HCT116 (cell line): ENCODE results near the gene STAB1. TPM values are rescaled to one million over a fixed set of nuclear protein-coding genes. Genes with fewer than 3 reads are reported as not detected.

Experiments
- ATAC-seq: fragments of 200-7000 bp; cut with Tn5 transposase; 2 replicates; pipeline ENCODE4 v1.9.1; 2020; ENCODE audit warnings: mild to moderate bottlenecking, moderate library complexity
- BruUV-seq: library from RNA; stranded (reverse); fragments of 400-500 nt; replicated peaks from 2 replicates; lab custom pipeline; 2021; lab: Mats Ljungman, UMichigan
- CTCF ChIA-PET: fragments of 300-600 bp; sonication (Branson Sonifier 250); formaldehyde crosslinking; loops from one replicate; lab custom pipeline; 2021; ENCODE audit warnings: antibody characterized with exemption; lab: Charles Lee
- POLR2A ChIA-PET: fragments of 300-600, 350-600 bp; sonication (Branson Sonifier 250); formaldehyde crosslinking; loops from one replicate; lab custom pipeline; 2021; ENCODE audit warnings: antibody characterized with exemption; lab: Charles Lee
- RAD21 ChIA-PET, 2 experiments: fragments of 300-600 bp; sonication (Branson Sonifier 250); formaldehyde crosslinking; loops; one replicate each; lab custom pipeline; 2023; ENCODE audit warnings: low total read pairs in 2 of 2; ENCODE audit not compliant: uncharacterized antibody in 2 of 2, unreplicated experiment in 2 of 2, low non-redundant PET in 1 of 2; lab: Charles Lee
- DNase-seq: peaks from one replicate; pipeline ENCODE4 v3.0.0-alpha.2; 2010; ENCODE audit warnings: low read depth, low spot score
- H2AFZ ChIP-seq: fragments of 200-600 bp; shearing (Covaris generic), sonication (generic); 2 replicates; pipeline ENCODE4 v1.6.1; 2017; ENCODE audit warnings: low read depth, mixed run types, mixed read lengths, antibody characterized with exemption, low read length; ENCODE audit not compliant: poor library complexity, severe bottlenecking
- H3K27ac ChIP-seq: 2 replicates; pipeline ENCODE4 v1.5.1; 2012; ENCODE audit warnings: low read depth, low read length
- H3K27me3 ChIP-seq: fragments of 200-600 bp; sonication (generic); 2 replicates; pipeline ENCODE4 v1.6.1; 2016; ENCODE audit warnings: mixed run types, low read length, mixed read lengths; ENCODE audit not compliant: insufficient read depth
- H3K36me3 ChIP-seq, 2 experiments: fragments of 200-500 bp in 1 of 2; fragments of 200-600 bp in 1 of 2; sonication (Bioruptor generic) in 1 of 2; sonication (generic) in 1 of 2; 2 replicates each; pipeline versions ENCODE4 v1.5.1 to v1.6.1; 2014 to 2016; ENCODE audit warnings: low read length in 2 of 2, inconsistent platforms in 1 of 2, mixed read lengths in 1 of 2, mixed run types in 1 of 2; ENCODE audit not compliant: insufficient read depth in 2 of 2, control insufficient read depth in 1 of 2
- H3K4me1 ChIP-seq, 2 experiments: fragments of 200-600 bp in 1 of 2; sonication (generic) in 1 of 2; 2 replicates each; pipeline versions ENCODE4 v1.5.1 to v1.6.1; 2012 to 2017; ENCODE audit warnings: low read length in 2 of 2, inconsistent platforms in 1 of 2, mild to moderate bottlenecking in 1 of 2, mixed read lengths in 1 of 2, mixed run types in 1 of 2, moderate library complexity in 1 of 2; ENCODE audit not compliant: insufficient read depth in 2 of 2, control insufficient read depth in 1 of 2
- H3K4me2 ChIP-seq: fragments of 200-600 bp; sonication (generic); 2 replicates; pipeline ENCODE4 v1.6.1; 2017; ENCODE audit warnings: mixed run types, low read length, mixed read lengths
- H3K4me3 ChIP-seq, 2 experiments: fragments of 200-600 bp in 1 of 2; sonication (generic) in 1 of 2; replicated peaks in 1 of 2; 2 replicates each; pipeline ENCODE4 v1.5.1; 2011 to 2016; ENCODE audit warnings: low read length in 2 of 2, control low read depth in 1 of 2, low read depth in 1 of 2, mild to moderate bottlenecking in 1 of 2, mixed read lengths in 1 of 2, mixed run types in 1 of 2
- H3K79me2 ChIP-seq: fragments of 200-600 bp; sonication (generic); 2 replicates; pipeline ENCODE4 v1.6.1; 2017; ENCODE audit warnings: mild to moderate bottlenecking, mixed run types, low read length, moderate library complexity, mixed read lengths; ENCODE audit not compliant: insufficient read depth
- H3K9ac ChIP-seq: fragments of 200-600 bp; sonication (generic); 2 replicates; pipeline ENCODE4 v1.6.1; 2016; ENCODE audit warnings: low read length, mixed read lengths
- H3K9me2 ChIP-seq: fragments of 200-600 bp; sonication (generic), shearing (Covaris generic); 2 replicates; pipeline ENCODE4 v1.6.1; 2017; ENCODE audit warnings: mixed run types, mild to moderate bottlenecking, moderate library complexity; ENCODE audit not compliant: insufficient read depth
- H3K9me3 ChIP-seq, 2 experiments: fragments of 200-500 bp in 1 of 2; fragments of 200-600 bp in 1 of 2; sonication (Bioruptor generic) in 1 of 2; sonication (generic) in 1 of 2; 2 replicates each; pipeline ENCODE4 v1.6.1; 2014 to 2017; ENCODE audit warnings: low read length in 2 of 2, mixed read lengths in 2 of 2, inconsistent platforms in 1 of 2, low read depth in 1 of 2, mild to moderate bottlenecking in 1 of 2, mixed run types in 1 of 2, moderate library complexity in 1 of 2; ENCODE audit not compliant: control insufficient read depth in 1 of 2, insufficient read depth in 1 of 2
- H4K20me1 ChIP-seq: fragments of 200-600 bp; sonication (generic), shearing (Covaris generic); 2 replicates; pipeline ENCODE4 v1.6.1; 2017; ENCODE audit warnings: mixed run types, mild to moderate bottlenecking, moderate library complexity; ENCODE audit not compliant: insufficient read depth
- CEBPB ChIP-seq: IDR thresholded peaks from 2 replicates; pipeline ENCODE4 v1.6.1; 2012; ENCODE audit warnings: low read depth
- ELF1 ChIP-seq: IDR thresholded peaks from 2 replicates; pipeline ENCODE4 v1.6.1; 2012; ENCODE audit warnings: low read depth, borderline replicate concordance
- EZH2 ChIP-seq: fragments of 200-600 bp; sonication (generic); IDR thresholded peaks from 2 replicates; pipeline ENCODE4 v1.6.1; 2017; ENCODE audit warnings: antibody characterized with exemption, mixed run types
- FOSL1 ChIP-seq: IDR thresholded peaks from 2 replicates; pipeline ENCODE4 v1.6.1; 2012; ENCODE audit warnings: low read depth
- JUND ChIP-seq: IDR thresholded peaks from 2 replicates; pipeline ENCODE4 v1.6.1; 2012
- POLR2AphosphoS5 ChIP-seq: IDR thresholded peaks from 2 replicates; pipeline ENCODE4 v1.6.1; 2011; ENCODE audit warnings: mild to moderate bottlenecking, low read depth, low read length, moderate library complexity
- ZBTB33 ChIP-seq: IDR thresholded peaks from 2 replicates; pipeline ENCODE4 v1.6.1; 2011; ENCODE audit warnings: mild to moderate bottlenecking, low read length, moderate library complexity; ENCODE audit not compliant: insufficient replicate concordance; ENCODE audit errors: extremely low read depth
- ZFX ChIP-seq: fragments of 450-650 bp; IDR thresholded peaks from 2 replicates; pipeline ENCODE4 v1.6.1; 2017
- ZNF274 ChIP-seq: fragments of 200-500 bp; sonication (Bioruptor generic); IDR thresholded peaks from 2 replicates; pipeline ENCODE4 v1.6.1; 2014; ENCODE audit warnings: mild to moderate bottlenecking, low read depth, low read length, inconsistent platforms
- intact Hi-C: fragments of 100-400 bp; cut with micrococcal nuclease; formaldehyde crosslinking; loops from 2 replicates; pipeline ENCODE4 v1.10.0; 2022
- total RNA-seq: library from RNA; stranded (reverse); gene quantifications from one replicate; pipeline ENCODE4 v1.2.1, GENCODE V29; 2021; ENCODE audit not compliant: unreplicated experiment
- TF ChIP-seq, protein P1 (sequence below), 3 experiments: fragments of 200-600 bp in 1 of 3; sonication (generic) in 1 of 3; IDR thresholded peaks in 2 of 3; conservative IDR thresholded peaks in 1 of 3; 2 replicates each; pipeline ENCODE4 v1.5.1; 2012 to 2017; ENCODE audit warnings: low read depth in 2 of 3, low read length in 2 of 3, antibody characterized with exemption in 1 of 3, borderline replicate concordance in 1 of 3, control low read depth in 1 of 3, mild to moderate bottlenecking in 1 of 3, mixed read lengths in 1 of 3, mixed run types in 1 of 3, moderate library complexity in 1 of 3; ENCODE audit not compliant: insufficient read depth in 1 of 3
- TF ChIP-seq, protein P2 (sequence below): IDR thresholded peaks from 2 replicates; pipeline ENCODE4 v1.6.1; 2012
- TF ChIP-seq, protein P3 (sequence below): IDR thresholded peaks from 2 replicates; pipeline ENCODE4 v1.6.1; 2012; ENCODE audit warnings: low read depth
- TF ChIP-seq, protein P4 (sequence below): IDR thresholded peaks from 2 replicates; pipeline ENCODE4 v1.6.1; 2012

STAB1 gene
- total RNA-seq, 1 experiment from 2014 or later: 0.44 TPM

DNA sequence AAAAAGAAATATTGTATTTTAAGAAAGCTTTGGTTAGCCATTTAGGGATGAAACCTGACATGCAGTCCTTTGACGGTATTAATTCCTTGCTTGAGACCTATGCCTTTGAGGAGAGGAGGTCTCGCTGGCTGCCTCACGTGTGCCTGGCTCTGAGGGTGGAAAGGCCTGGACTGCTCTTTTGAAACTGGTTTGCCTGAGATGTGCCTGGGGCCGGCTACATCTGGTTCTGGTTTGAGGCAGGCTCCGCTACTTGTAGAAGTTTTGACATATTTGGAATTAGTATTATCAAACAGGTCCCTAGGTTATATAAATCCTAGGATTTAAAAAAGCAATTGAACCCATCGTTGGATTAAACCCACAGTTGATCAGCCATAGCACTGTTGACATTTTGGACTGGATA is 33.3 kb upstream of the STAB1 start:
- no peak overlapping the region for H3K4me3 ChIP-seq
- H3K9me2 ChIP-seq: no peaks in the 10 kb centered on the region
- peaks cover 62% of the 10 kb centered on the region for H3K79me2 ChIP-seq
- intact Hi-C loops: no loop called here
- ChIA-PET CTCF (no interaction called here), POLR2A (no interaction called here), RAD21 (no interaction called here)
- H4K20me1 ChIP-seq: no peaks in the 10 kb centered on the region
- H3K27ac ChIP-seq: no peak overlapping the region
- H3K27me3 ChIP-seq: no peaks in the 10 kb centered on the region
- H3K9me3 ChIP-seq: no peaks in the 10 kb centered on the region
- BruUV-seq: no TSS peak
- no peak overlapping the region for H3K4me2 ChIP-seq
- TF ChIP-seq ELF1 (no peak), JUND (no peak), FOSL1 (no peak), ZFX (no peak), ZBTB33 (no peak), ZNF274 (no peak)
- H2AFZ ChIP-seq: no peak overlapping the region
- DNase-seq (no peak), ATAC-seq (no peak)
- peaks cover 0 to 7% of the 10 kb centered on the region in 2 experiments; a peak in 3 of 4 replicates for H3K4me1 ChIP-seq
- H3K9ac ChIP-seq: no peak overlapping the region
- peaks cover 29 to 48% of the 10 kb centered on the region in 2 experiments for H3K36me3 ChIP-seq

GRCh38 chr3:52463416-52463815 is 31.7 kb upstream of the STAB1 start:
- ChIA-PET RAD21 (no interaction called here), POLR2A (no interaction called here), CTCF (no interaction called here)
- intact Hi-C loops: no loop called here
- Histone ChIP-seq H3K27ac (no peak overlapping the region), H3K4me2 (no peak overlapping the region), H3K9me2 (no peaks in the 10 kb centered on the region), H3K79me2 (peaks cover 54% of the 10 kb centered on the region), H4K20me1 (no peaks in the 10 kb centered on the region), H3K9me3 (no peaks in the 10 kb centered on the region), H3K27me3 (no peaks in the 10 kb centered on the region), H3K9ac (no peak overlapping the region), H3K36me3 (peaks cover 21 to 32% of the 10 kb centered on the region in 2 experiments), H2AFZ (no peak overlapping the region), H3K4me1 (no peaks in the 10 kb centered on the region), H3K4me3 (no peak overlapping the region)
- ATAC-seq (no peak), DNase-seq (no peak)
- no TSS peak for BruUV-seq
- TF ChIP-seq EZH2: no peak
- TF ChIP-seq, protein P1, sequence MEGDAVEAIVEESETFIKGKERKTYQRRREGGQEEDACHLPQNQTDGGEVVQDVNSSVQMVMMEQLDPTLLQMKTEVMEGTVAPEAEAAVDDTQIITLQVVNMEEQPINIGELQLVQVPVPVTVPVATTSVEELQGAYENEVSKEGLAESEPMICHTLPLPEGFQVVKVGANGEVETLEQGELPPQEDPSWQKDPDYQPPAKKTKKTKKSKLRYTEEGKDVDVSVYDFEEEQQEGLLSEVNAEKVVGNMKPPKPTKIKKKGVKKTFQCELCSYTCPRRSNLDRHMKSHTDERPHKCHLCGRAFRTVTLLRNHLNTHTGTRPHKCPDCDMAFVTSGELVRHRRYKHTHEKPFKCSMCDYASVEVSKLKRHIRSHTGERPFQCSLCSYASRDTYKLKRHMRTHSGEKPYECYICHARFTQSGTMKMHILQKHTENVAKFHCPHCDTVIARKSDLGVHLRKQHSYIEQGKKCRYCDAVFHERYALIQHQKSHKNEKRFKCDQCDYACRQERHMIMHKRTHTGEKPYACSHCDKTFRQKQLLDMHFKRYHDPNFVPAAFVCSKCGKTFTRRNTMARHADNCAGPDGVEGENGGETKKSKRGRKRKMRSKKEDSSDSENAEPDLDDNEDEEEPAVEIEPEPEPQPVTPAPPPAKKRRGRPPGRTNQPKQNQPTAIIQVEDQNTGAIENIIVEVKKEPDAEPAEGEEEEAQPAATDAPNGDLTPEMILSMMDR (IDR thresholded peaks at IDR 0.05 in 2 of 3, conservative IDR thresholded peaks at IDR 0.05 in 1 of 3; ENCODE audit: borderline replicate concordance in 1 of 3, insufficient read depth in 1 of 3, low read depth in 2 of 3, low read length in 2 of 3): no peak
- TF ChIP-seq CEBPB: no peak
- no peak for TF ChIP-seq FOSL1
- TF ChIP-seq, protein P2, sequence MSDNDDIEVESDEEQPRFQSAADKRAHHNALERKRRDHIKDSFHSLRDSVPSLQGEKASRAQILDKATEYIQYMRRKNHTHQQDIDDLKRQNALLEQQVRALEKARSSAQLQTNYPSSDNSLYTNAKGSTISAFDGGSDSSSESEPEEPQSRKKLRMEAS: no peak
- TF ChIP-seq, protein P3, sequence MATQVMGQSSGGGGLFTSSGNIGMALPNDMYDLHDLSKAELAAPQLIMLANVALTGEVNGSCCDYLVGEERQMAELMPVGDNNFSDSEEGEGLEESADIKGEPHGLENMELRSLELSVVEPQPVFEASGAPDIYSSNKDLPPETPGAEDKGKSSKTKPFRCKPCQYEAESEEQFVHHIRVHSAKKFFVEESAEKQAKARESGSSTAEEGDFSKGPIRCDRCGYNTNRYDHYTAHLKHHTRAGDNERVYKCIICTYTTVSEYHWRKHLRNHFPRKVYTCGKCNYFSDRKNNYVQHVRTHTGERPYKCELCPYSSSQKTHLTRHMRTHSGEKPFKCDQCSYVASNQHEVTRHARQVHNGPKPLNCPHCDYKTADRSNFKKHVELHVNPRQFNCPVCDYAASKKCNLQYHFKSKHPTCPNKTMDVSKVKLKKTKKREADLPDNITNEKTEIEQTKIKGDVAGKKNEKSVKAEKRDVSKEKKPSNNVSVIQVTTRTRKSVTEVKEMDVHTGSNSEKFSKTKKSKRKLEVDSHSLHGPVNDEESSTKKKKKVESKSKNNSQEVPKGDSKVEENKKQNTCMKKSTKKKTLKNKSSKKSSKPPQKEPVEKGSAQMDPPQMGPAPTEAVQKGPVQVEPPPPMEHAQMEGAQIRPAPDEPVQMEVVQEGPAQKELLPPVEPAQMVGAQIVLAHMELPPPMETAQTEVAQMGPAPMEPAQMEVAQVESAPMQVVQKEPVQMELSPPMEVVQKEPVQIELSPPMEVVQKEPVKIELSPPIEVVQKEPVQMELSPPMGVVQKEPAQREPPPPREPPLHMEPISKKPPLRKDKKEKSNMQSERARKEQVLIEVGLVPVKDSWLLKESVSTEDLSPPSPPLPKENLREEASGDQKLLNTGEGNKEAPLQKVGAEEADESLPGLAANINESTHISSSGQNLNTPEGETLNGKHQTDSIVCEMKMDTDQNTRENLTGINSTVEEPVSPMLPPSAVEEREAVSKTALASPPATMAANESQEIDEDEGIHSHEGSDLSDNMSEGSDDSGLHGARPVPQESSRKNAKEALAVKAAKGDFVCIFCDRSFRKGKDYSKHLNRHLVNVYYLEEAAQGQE: no peak
- TF ChIP-seq POLR2AphosphoS5: no peak
- TF ChIP-seq, protein P4, sequence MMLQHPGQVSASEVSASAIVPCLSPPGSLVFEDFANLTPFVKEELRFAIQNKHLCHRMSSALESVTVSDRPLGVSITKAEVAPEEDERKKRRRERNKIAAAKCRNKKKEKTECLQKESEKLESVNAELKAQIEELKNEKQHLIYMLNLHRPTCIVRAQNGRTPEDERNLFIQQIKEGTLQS: no peak
